OCI-LY7 (cell line): ENCODE results near the gene USP34. TPM values are rescaled to one million over a fixed set of nuclear protein-coding genes. Genes with fewer than 3 reads are reported as not detected.
"Not testable (repeated sequence)": the region's sequence is repeated elsewhere in the genome, so short reads cannot be mapped to it uniquely, and the experiment has no call there.

Experiments
- BruUV-seq: library from RNA; stranded (reverse); fragments of 400-500 nt; replicated peaks from 2 replicates; lab custom pipeline; 2021; lab: Mats Ljungman, UMichigan
- CTCF ChIA-PET: fragments of 300-600 bp; sonication (Branson Sonifier 250); formaldehyde crosslinking; loops from one replicate; lab custom pipeline; 2022; ENCODE audit warnings: antibody characterized with exemption; ENCODE audit not compliant: unreplicated experiment; lab: Charles Lee
- POLR2A ChIA-PET: fragments of 300-600 bp; sonication (Branson Sonifier 250); formaldehyde crosslinking; loops from one replicate; lab custom pipeline; 2022; ENCODE audit warnings: antibody characterized with exemption; lab: Charles Lee
- DNase-seq: peaks from one replicate; pipeline ENCODE4 v3.0.0-alpha.2; 2015; ENCODE audit warnings: low spot score
- H2AFZ ChIP-seq: fragments of 200-600 bp; sonication (generic), shearing (Covaris generic); 2 replicates; pipeline ENCODE4 v1.6.1; 2014; ENCODE audit warnings: mild to moderate bottlenecking, antibody characterized with exemption, low read length, moderate library complexity
- H3K27ac ChIP-seq: fragments of 200-600 bp; sonication (generic); 2 replicates; pipeline ENCODE4 v1.5.1; 2014; ENCODE audit warnings: mixed run types, low read depth, mild to moderate bottlenecking, moderate library complexity, low read length, inconsistent platforms; ENCODE audit not compliant: poor library complexity, severe bottlenecking
- H3K36me3 ChIP-seq: fragments of 200-600 bp; sonication (generic); 2 replicates; pipeline ENCODE4 v1.6.1; 2014; ENCODE audit warnings: mild to moderate bottlenecking, antibody characterized with exemption, low read length, moderate library complexity, mixed read lengths; ENCODE audit not compliant: insufficient read depth
- H3K4me1 ChIP-seq: fragments of 200-600 bp; sonication (generic); 2 replicates; pipeline ENCODE4 v1.5.1; 2014; ENCODE audit warnings: mild to moderate bottlenecking, low read length; ENCODE audit not compliant: insufficient read depth, poor library complexity, severe bottlenecking
- H3K4me2 ChIP-seq: fragments of 200-600 bp; sonication (generic); 2 replicates; pipeline ENCODE4 v1.6.1; 2014; ENCODE audit warnings: mild to moderate bottlenecking, low read length
- H3K4me3 ChIP-seq: fragments of 200-600 bp; sonication (generic); 2 replicates; pipeline ENCODE4 v1.5.1; 2014; ENCODE audit warnings: mild to moderate bottlenecking, low read depth, low read length; ENCODE audit not compliant: poor library complexity, severe bottlenecking
- H3K79me2 ChIP-seq: fragments of 200-600 bp; sonication (generic); 2 replicates; pipeline ENCODE4 v1.6.1; 2016; ENCODE audit warnings: low read depth, mild to moderate bottlenecking, low read length, moderate library complexity, mixed read lengths; ENCODE audit not compliant: insufficient read depth
- H3K9me2 ChIP-seq: fragments of 200-600 bp; sonication (generic); 2 replicates; pipeline ENCODE4 v1.6.1; 2016; ENCODE audit warnings: mild to moderate bottlenecking, low read length, mixed read lengths; ENCODE audit not compliant: insufficient read depth
- H3K9me3 ChIP-seq: fragments of 200-600 bp; sonication (generic); 2 replicates; pipeline ENCODE4 v1.6.1; 2014; ENCODE audit warnings: mild to moderate bottlenecking, mixed run types, low read length, mixed read lengths
- H4K20me1 ChIP-seq: fragments of 200-600 bp; sonication (generic); 2 replicates; pipeline ENCODE4 v1.6.1; 2014; ENCODE audit warnings: mild to moderate bottlenecking, antibody characterized with exemption, low read length, moderate library complexity, mixed read lengths; ENCODE audit not compliant: insufficient read depth
- EZH2phosphoT487 ChIP-seq: fragments of 200-600 bp; sonication (generic); IDR thresholded peaks from 2 replicates; pipeline ENCODE4 v1.6.1; 2018; ENCODE audit warnings: low read depth, borderline replicate concordance, mild to moderate bottlenecking, mixed run types, antibody characterized with exemption, low read length, moderate library complexity, mixed read lengths
- intact Hi-C: fragments of 100-400 bp; cut with micrococcal nuclease; formaldehyde crosslinking; loops from one replicate; pipeline ENCODE4 v1.10.0; 2022; ENCODE audit not compliant: unreplicated experiment
- total RNA-seq, 2 experiments: library from RNA; depleted of rRNA in 1 of 2; stranded (reverse); fragments of >200 nt in 1 of 2; shearing (Covaris generic) in 1 of 2; gene quantifications; 2 replicates each; pipeline ENCODE4 v1.2.3, GENCODE V29; 2014 to 2022
- TF ChIP-seq, protein P1 (sequence below): fragments of 200-600 bp; sonication (generic); conservative IDR thresholded peaks from 2 replicates; pipeline ENCODE4 v1.5.1; 2014; ENCODE audit warnings: mild to moderate bottlenecking, antibody characterized with exemption, low read length, moderate library complexity, mixed read lengths

The USP34 gene
- total RNA-seq, 2 experiments from 2014 or later, result 192 to 344 TPM

DNA sequence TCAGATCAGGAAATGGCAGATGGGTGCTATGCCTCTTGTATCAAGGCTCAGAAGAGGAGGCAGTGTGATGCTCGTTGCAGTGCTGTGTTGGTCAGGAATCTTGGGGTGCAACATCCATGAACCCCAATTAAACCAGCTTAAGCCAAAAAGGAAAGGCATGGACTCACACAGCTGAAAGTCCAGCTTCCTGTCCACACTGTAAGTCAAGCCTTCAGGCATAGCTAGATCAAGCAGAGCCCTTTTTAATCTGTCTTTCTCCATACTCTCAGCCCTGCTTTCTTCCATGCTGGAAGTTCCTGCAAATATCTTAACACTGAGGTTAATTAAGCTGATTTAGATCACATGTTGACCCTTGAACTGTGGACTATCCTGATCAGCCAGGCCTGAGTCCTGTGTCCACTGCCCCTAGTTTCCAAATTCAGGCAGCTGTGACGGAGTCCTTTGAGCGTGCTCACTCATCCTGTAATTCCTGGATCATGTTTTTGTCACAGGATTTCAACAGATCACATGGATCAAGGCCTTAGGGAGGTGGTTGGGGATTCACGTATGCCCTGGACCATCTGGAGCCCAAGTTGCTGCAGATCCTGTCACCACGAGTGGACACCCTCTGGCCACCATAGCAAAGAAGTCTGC is 313.4 kb downstream of the USP34 start:
- H4K20me1 ChIP-seq, result no peaks in the 10 kb centered on the region
- TF ChIP-seq, protein P1, sequence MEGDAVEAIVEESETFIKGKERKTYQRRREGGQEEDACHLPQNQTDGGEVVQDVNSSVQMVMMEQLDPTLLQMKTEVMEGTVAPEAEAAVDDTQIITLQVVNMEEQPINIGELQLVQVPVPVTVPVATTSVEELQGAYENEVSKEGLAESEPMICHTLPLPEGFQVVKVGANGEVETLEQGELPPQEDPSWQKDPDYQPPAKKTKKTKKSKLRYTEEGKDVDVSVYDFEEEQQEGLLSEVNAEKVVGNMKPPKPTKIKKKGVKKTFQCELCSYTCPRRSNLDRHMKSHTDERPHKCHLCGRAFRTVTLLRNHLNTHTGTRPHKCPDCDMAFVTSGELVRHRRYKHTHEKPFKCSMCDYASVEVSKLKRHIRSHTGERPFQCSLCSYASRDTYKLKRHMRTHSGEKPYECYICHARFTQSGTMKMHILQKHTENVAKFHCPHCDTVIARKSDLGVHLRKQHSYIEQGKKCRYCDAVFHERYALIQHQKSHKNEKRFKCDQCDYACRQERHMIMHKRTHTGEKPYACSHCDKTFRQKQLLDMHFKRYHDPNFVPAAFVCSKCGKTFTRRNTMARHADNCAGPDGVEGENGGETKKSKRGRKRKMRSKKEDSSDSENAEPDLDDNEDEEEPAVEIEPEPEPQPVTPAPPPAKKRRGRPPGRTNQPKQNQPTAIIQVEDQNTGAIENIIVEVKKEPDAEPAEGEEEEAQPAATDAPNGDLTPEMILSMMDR, result no peak
- no peak for TF ChIP-seq EZH2phosphoT487
- H3K27ac ChIP-seq, result no peak overlapping the region
- intact Hi-C loops, result no loop called here
- no peak overlapping the region for H3K4me3 ChIP-seq
- no peak for DNase-seq
- BruUV-seq, result no TSS peak
- POLR2A ChIA-PET, result no interaction called here
- no peak overlapping the region for H2AFZ ChIP-seq
- no peaks in the 10 kb centered on the region for H3K36me3 ChIP-seq
- CTCF ChIA-PET, result no interaction called here
- 0 out of 2 replicates have a peak, but pooled peaks cover 7% of the 10 kb centered on the region for H3K9me3 ChIP-seq
- peaks cover 4% of the 10 kb centered on the region for H3K4me1 ChIP-seq
- no peaks in the 10 kb centered on the region for H3K79me2 ChIP-seq
- no peak overlapping the region for H3K4me2 ChIP-seq
- H3K9me2 ChIP-seq, result no peaks in the 10 kb centered on the region

DNA sequence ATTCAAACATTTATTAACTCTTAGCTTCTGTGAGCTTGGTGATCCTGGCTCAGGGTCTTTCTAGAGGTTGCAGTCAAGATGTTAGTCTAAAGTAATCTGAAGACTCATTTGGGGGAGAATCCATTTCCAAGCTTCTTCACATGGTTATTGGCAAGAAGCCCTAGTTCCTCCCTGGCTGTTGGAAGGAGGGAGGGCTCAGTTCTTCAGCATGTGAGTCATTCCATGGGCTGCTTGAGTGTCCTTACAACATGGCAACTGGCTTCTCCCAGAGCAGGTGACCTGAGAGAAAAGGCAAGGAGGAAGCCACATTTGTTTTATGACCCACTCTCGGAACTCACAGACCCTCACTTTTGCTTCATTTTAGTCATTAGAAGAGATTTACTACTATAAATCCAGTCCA is 319.5 kb downstream of the USP34 start:
- Histone ChIP-seq H3K27ac (no peak overlapping the region), H2AFZ (no peak overlapping the region), H3K4me2 (no peak overlapping the region), H3K79me2 (no peaks in the 10 kb centered on the region), H3K9me2 (no peaks in the 10 kb centered on the region), H3K4me3 (no peak overlapping the region), H3K36me3 (no peaks in the 10 kb centered on the region), H3K9me3 (no peaks in the 10 kb centered on the region), H4K20me1 (no peaks in the 10 kb centered on the region), H3K4me1 (no peaks in the 10 kb centered on the region)
- BruUV-seq, result no TSS peak
- TF ChIP-seq EZH2phosphoT487, result no peak
- TF ChIP-seq, protein P1, result no peak
- intact Hi-C loops, result no loop called here
- ChIA-PET POLR2A (interaction anchor here (0.6 to 1.3 kb wide), 3 partner anchors 11 to 31 kb away, joined by 3 to 4 read pairs (median 3); partner anchors contain the start of gene C2orf74), CTCF (no interaction called here)
- DNase-seq, result no peak

- no peak overlapping the region for H3K4me2 ChIP-seq
- no peak overlapping the region for H2AFZ ChIP-seq
- intact Hi-C loops, result no loop called here
- no peak for DNase-seq
- H4K20me1 ChIP-seq, result no peaks in the 10 kb centered on the region
- peaks cover 7% of the 10 kb centered on the region; the same call in 1 of the 2 replicates for H3K79me2 ChIP-seq
- POLR2A ChIA-PET, result interaction anchor here (0.7 kb wide), 1 partner anchor 15 kb away, joined by 3 read pairs; no protein-coding TSS in a partner anchor
- H3K9me3 ChIP-seq, result no peaks in the 10 kb centered on the region
- no peak overlapping the region for H3K27ac ChIP-seq
- peaks cover 5% of the 10 kb centered on the region for H3K4me1 ChIP-seq
- CTCF ChIA-PET, result no interaction called here
- BruUV-seq, result no TSS peak
- H3K36me3 ChIP-seq, result no peaks in the 10 kb centered on the region
- H3K4me3 ChIP-seq, result no peak overlapping the region
- TF ChIP-seq, protein P1, result no peak
- TF ChIP-seq EZH2phosphoT487, result no peak
- H3K9me2 ChIP-seq, result no peaks in the 10 kb centered on the region
Observed at GRCh38 chr2:61149074-61149473, 321.8 kb downstream of the USP34 start.

- H3K4me1 ChIP-seq, H3K4me3 ChIP-seq, H4K20me1 ChIP-seq, BruUV-seq, H3K36me3 ChIP-seq, H3K27ac ChIP-seq, H2AFZ ChIP-seq, intact Hi-C loops, CTCF ChIA-PET, H3K4me2 ChIP-seq, H3K9me3 ChIP-seq, DNase-seq, H3K9me2 ChIP-seq, H3K79me2 ChIP-seq, POLR2A ChIA-PET: not testable (repeated sequence)
Observed at GRCh38 chr2:61148091-61148490, 322.8 kb downstream of the USP34 start.
